ENCODE data around the gene PCDHB8.
"Not testable (repeated sequence)": the region's sequence is repeated elsewhere in the genome, so short reads cannot be mapped to it uniquely, and the experiment has no call there.

GRCh38 chr5:141215504-141215903, 37.9 kb downstream of the PCDHB8 start:
- TF ChIP-seq, protein P1, sequence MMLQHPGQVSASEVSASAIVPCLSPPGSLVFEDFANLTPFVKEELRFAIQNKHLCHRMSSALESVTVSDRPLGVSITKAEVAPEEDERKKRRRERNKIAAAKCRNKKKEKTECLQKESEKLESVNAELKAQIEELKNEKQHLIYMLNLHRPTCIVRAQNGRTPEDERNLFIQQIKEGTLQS (IDR thresholded peaks at IDR 0.05): not testable (repeated sequence)
- TF ChIP-seq, protein P2, sequence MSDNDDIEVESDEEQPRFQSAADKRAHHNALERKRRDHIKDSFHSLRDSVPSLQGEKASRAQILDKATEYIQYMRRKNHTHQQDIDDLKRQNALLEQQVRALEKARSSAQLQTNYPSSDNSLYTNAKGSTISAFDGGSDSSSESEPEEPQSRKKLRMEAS (IDR thresholded peaks at IDR 0.05): not testable (repeated sequence)

Measured in liver (tissue), 2 donors.